Duodenal mucosa (tissue), 2 donors: ENCODE data around the gene TBKBP1.

Source experiments
- H3K27ac ChIP-seq: one replicate; pipeline ENCODE4 v1.7.0; 2013; ENCODE audit warnings: low read depth, low read length
- H3K27me3 ChIP-seq, 2 donors: one replicate each; pipeline ENCODE4 v1.7.0; 2013; ENCODE audit warnings: low read length in 2 of 2, control low read depth in 1 of 2; ENCODE audit not compliant: insufficient read depth in 2 of 2, control insufficient read depth in 1 of 2
- H3K36me3 ChIP-seq, 2 donors: one replicate each; pipeline ENCODE4 v1.7.0; 2013; ENCODE audit warnings: low read length in 2 of 2, control low read depth in 1 of 2; ENCODE audit not compliant: insufficient read depth in 2 of 2, control insufficient read depth in 1 of 2
- H3K4me1 ChIP-seq, 2 donors: one replicate each; pipeline ENCODE4 v1.7.0; 2013; ENCODE audit warnings: low read length in 2 of 2, control low read depth in 1 of 2; ENCODE audit not compliant: insufficient read depth in 2 of 2, control insufficient read depth in 1 of 2
- H3K4me3 ChIP-seq, 2 donors: one replicate each; pipeline ENCODE4 v1.7.0; 2013; ENCODE audit warnings: low read length in 2 of 2, low read depth in 1 of 2
- H3K9ac ChIP-seq, 2 donors: one replicate each; pipeline ENCODE4 v1.7.0; 2013; ENCODE audit warnings: low read length in 2 of 2, low read depth in 1 of 2
- H3K9me3 ChIP-seq, 2 donors: one replicate each; pipeline ENCODE4 v1.7.0; 2013; ENCODE audit warnings: low read length in 2 of 2, control low read depth in 1 of 2; ENCODE audit not compliant: control insufficient read depth in 1 of 2

TBKBP1 gene

DNA sequence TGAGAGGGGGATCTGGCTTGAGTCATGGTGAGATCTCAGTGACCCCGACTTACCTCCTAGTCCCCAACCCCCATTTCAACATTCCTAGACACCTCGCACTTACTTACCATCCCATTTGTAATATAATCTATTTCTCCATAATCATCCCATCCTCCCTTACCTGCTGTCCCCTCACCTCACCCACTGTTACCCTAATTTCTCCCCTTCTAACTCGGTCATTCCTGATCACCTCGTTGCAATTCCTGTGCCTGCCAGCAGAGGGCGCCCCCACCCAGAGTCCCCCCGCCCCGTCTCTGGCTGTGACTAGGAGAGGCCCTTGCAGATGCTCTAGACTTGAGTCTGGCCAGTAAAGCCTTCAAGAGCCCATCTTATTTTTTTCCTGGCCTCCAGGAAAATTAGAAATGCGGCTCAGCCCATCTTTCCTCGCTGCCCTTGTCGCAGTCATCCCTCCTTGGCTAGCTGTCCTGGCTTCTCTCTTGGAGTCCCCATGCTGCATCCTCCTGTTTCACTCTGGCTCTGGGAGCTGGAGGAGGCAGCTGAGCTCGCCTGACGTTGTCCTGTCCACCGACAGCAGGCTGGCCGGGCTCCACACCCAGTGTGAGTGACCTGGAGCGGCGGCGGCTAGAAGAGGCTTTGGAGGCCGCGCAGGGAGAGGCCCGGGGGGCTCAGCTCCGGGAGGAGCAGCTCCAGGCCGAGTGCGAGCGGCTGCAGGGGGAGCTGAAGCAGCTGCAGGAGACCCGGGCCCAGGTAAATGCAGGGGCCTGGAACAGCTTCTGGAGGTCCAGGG lies 5.0 kb downstream of the TBKBP1 start:
- no peak overlapping the region for H3K27ac ChIP-seq
- H3K4me3 ChIP-seq: no peak overlapping the region
- peaks cover 0 to 6% of the 10 kb centered on the region in 2 donors for H3K4me1 ChIP-seq
- no peak overlapping the region for H3K9ac ChIP-seq
- no peaks in the 10 kb centered on the region for H3K36me3 ChIP-seq
- no peaks in the 10 kb centered on the region for H3K27me3 ChIP-seq
- no peaks in the 10 kb centered on the region for H3K9me3 ChIP-seq

DNA sequence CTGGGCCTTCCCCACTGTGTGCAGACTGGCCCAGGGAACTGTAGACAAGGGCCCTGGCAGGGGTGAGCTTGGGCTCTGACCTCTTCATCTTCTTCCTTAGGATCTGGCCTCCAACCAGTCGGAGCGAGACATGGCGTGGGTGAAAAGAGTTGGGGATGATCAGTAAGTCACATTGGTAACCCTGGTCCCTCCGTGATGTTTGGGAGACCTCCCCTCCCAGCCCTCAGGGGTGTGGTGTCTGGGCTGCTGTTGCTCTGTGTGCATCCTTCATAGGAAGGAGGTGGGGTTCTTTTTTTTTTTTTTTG lies 5.5 kb downstream of the TBKBP1 start:
- Histone ChIP-seq H3K27me3 (no peaks in the 10 kb centered on the region), H3K36me3 (no peaks in the 10 kb centered on the region), H3K27ac (no peak overlapping the region), H3K4me1 (peaks cover 0 to 6% of the 10 kb centered on the region in 2 donors), H3K4me3 (no peak overlapping the region), H3K9me3 (no peaks in the 10 kb centered on the region), H3K9ac (no peak overlapping the region)

DNA sequence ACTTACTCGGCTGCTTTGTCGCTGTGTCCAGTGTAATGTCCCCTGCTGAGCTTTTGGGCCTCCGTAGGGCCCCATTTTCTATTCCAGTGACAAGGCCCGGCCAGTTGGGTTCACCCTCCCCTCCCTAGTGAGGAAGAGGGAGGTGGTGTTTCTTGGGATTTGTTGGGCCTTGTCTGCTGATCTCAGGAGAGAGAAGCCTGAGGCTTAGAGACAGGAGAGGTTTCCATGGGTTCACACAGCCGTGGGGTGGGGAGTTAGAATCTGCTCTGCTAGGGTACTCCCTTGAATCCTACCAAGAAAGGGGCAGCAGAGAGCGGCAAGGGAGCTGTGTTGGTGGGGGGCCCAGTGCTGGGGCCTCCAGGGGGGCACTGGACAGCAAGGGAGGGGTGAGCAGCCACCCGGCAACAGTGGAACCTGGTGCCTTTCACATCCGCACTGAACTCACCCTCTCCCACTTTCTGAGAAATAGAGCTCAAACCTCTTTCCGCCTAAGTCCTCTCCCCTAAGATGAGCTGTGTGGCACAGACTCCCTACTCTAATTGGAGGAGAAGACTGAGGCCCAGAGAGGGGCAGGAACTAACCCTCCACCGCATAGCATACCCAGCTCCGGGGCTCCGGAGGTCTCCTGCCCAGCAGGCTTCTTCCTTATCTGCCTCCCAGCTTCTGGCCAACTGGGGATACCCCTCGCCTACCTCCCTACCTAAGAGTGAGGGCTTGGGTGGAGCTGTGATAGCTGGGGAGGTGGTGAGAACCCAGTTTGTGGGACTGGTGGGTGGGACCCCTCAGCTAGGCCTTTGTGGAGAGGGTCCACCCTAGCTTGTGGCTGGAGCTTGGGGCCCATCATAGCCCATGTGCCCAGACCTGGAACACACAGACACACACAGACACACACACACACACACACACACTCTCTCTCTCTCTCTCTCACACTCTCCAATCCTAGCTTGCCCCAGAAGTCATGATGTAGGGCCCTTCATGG lies 6.8 kb downstream of the TBKBP1 start:
- H3K27ac ChIP-seq: no peak overlapping the region
- H3K9me3 ChIP-seq: no peaks in the 10 kb centered on the region
- peaks cover 1 to 7% of the 10 kb centered on the region in 2 donors for H3K4me1 ChIP-seq
- H3K9ac ChIP-seq: no peak overlapping the region
- H3K36me3 ChIP-seq: no peaks in the 10 kb centered on the region
- H3K27me3 ChIP-seq: no peaks in the 10 kb centered on the region
- H3K4me3 ChIP-seq: no peak overlapping the region

DNA sequence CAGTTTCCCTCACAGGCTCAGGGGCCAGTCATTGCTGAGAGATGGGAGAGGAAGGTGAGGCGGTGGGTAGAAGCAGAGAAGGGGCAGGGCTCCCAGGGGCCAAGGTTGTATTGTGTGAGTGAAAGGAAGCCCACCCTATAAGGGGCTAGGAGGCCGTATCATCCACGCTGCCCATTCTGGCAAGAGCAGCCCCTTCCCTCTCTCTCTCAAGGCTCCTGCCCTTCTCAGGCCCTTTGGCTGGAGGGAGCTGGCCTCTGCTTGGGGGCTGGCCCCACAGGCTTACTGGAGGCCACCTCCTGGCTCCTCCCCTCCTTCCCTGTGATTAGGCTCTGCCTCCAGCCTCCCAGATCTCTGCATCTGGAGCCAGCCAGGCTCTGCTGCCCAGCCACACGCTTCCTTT lies 7.6 kb downstream of the TBKBP1 start:
- Histone ChIP-seq H3K9ac (no peak overlapping the region), H3K4me3 (no peak overlapping the region), H3K27me3 (no peaks in the 10 kb centered on the region), H3K4me1 (peaks cover 3 to 15% of the 10 kb centered on the region in 2 donors), H3K27ac (no peak overlapping the region), H3K36me3 (no peaks in the 10 kb centered on the region), H3K9me3 (no peaks in the 10 kb centered on the region)

DNA sequence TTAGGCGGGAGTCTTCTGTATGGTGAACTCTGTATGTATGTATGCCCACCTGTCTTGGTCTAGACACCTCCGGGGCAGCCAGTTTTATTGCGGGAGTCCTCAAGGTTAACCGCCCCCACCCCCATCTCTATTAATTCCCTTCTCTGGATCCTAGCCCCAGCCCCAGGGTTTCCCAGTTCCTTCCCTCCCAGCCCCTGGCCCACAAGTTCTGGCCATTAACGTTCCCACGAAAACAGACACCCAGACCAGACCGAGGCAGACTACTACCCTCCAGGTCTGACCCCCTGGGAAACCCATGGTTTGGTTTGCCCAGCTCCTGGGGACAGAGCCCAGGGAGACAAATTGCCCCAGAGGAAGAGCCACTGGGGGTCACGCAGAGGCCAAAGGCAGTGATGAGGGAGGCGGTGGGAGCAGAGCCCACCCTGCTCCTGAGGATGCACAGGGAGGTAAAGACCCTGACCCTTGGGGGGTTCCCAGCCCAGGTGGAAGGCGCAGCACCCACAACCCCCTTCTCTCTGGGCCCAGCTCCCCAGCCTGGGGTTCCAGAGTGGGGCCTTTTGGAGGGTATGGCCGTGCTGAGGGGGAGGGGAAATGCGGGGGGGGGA lies 8.5 kb downstream of the TBKBP1 start:
- Histone ChIP-seq H3K27me3 (no peaks in the 10 kb centered on the region), H3K27ac (no peak overlapping the region), H3K4me3 (no peak overlapping the region), H3K9ac (no peak overlapping the region), H3K9me3 (no peaks in the 10 kb centered on the region), H3K4me1 (peaks cover 12 to 24% of the 10 kb centered on the region in 2 donors), H3K36me3 (no peaks in the 10 kb centered on the region)

DNA sequence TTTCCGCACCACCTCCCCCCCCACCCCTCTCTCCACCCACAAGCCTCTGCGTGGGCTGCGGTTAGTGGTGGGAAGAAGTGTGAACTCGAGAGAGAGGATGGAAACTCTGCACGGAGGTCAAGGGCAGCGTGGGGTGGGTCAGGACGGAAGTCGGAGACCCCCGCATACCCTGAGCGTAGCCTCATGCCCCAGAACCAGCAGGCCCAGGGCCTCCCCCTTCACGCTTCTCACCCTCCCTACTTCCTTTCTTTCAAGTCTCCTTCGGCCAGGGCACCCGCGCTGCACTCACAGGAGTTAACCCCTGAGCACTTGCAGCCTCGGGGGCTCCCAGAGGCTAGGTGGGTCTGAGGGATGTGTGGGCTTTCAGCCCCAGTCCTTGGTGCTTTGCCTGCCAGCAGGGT lies 9.2 kb downstream of the TBKBP1 start:
- Histone ChIP-seq H3K27ac (no peak overlapping the region), H3K4me3 (peak overlapping the region in 1 of 2 donors; percentile 40), H3K9me3 (no peaks in the 10 kb centered on the region), H3K9ac (no peak overlapping the region), H3K36me3 (no peaks in the 10 kb centered on the region), H3K27me3 (no peaks in the 10 kb centered on the region), H3K4me1 (peaks cover 18 to 29% of the 10 kb centered on the region in 2 donors)

DNA sequence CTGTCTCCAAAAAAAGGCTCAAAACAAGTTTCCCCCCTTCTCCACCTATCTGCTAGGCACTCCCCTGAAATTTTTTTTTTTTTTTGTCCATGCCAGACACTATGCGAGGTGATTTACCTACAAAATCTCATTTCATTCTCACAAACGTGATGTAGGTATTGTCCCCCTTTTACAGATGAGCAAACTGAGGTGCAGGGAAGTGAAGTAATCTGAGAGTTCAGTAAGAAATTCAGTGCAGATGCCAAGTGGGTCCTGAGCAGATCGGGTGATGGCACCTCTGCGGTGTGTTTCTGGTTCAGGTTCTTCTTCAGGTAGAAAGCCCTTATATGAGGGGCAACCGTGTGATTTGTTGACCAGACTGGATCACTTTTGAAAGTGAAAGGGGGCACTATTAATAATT lies 9.7 kb downstream of the TBKBP1 start:
- Histone ChIP-seq H3K4me1 (peaks cover 18 to 29% of the 10 kb centered on the region in 2 donors), H3K27me3 (no peaks in the 10 kb centered on the region), H3K36me3 (no peaks in the 10 kb centered on the region), H3K4me3 (peak overlapping the region in 1 of 2 donors; percentile 40), H3K9ac (no peak overlapping the region), H3K27ac (no peak overlapping the region), H3K9me3 (no peaks in the 10 kb centered on the region)

DNA sequence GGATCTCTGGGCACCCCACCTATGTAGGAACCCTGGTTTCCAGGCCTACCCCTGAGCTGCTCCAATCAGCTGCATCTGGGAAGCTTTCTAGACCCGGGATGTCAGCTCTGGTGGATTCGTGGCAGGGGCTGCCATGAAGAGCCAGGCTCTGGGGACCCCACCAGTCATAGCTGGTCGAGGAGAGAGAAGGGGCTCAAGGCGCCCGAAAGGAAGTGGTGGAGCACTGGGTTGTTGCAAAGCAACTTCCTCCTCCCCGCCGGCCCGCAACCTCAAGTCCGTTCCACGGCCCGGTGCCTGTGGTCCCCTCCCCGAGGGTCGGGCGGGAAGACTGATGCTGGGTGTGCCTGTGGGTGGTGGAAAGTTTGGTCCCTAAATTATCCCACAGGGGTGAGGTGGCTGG lies 10.2 kb downstream of the TBKBP1 start:
- Histone ChIP-seq H3K27ac (no peak overlapping the region), H3K4me1 (peaks cover 18 to 29% of the 10 kb centered on the region in 2 donors)

DNA sequence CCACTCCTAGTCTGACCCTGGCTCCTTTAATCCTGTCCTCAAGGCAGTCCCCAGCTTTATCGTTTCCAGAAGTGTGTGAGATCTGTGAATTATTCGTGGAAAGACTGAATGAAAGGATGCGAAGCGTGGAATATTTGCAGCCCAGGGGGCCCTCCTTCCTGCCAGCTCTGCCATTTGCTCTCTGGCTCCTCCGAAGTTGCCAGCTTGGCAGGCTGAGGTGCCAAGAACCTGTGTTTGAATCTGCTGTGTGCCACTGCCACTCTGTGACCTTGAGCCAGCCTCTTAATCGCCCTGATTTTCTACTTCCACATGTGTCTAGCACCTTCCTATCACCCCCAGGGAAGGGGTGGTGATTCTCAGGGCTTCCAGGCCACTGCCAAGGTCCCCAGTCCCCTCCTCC lies 10.8 kb downstream of the TBKBP1 start:
- Histone ChIP-seq H3K4me3 (no peak overlapping the region), H3K27ac (no peak overlapping the region), H3K36me3 (no peaks in the 10 kb centered on the region), H3K27me3 (no peaks in the 10 kb centered on the region), H3K9me3 (no peaks in the 10 kb centered on the region), H3K4me1 (peaks cover 18 to 29% of the 10 kb centered on the region in 2 donors), H3K9ac (no peak overlapping the region)

More for the DNA sequence above, 10.2 kb downstream of the TBKBP1 start:
- Histone ChIP-seq H3K9ac (no peak overlapping the region), H3K9me3 (no peaks in the 10 kb centered on the region), H3K36me3 (no peaks in the 10 kb centered on the region), H3K27me3 (no peaks in the 10 kb centered on the region), H3K4me3 (no peak overlapping the region)
